GM19455 (cell line): ENCODE data around the gene KCTD21.

Source experiments
- ATAC-seq: cut with Tn5 transposase; IDR thresholded peaks from one replicate; pipeline ENCODE4 v1.9.1; 2021; ENCODE audit not compliant: unreplicated experiment

The KCTD21 gene

GRCh38 chr11:78202733-78203167 is 14.3 kb upstream of the KCTD21 start:
- ATAC-seq = no peak

DNA sequence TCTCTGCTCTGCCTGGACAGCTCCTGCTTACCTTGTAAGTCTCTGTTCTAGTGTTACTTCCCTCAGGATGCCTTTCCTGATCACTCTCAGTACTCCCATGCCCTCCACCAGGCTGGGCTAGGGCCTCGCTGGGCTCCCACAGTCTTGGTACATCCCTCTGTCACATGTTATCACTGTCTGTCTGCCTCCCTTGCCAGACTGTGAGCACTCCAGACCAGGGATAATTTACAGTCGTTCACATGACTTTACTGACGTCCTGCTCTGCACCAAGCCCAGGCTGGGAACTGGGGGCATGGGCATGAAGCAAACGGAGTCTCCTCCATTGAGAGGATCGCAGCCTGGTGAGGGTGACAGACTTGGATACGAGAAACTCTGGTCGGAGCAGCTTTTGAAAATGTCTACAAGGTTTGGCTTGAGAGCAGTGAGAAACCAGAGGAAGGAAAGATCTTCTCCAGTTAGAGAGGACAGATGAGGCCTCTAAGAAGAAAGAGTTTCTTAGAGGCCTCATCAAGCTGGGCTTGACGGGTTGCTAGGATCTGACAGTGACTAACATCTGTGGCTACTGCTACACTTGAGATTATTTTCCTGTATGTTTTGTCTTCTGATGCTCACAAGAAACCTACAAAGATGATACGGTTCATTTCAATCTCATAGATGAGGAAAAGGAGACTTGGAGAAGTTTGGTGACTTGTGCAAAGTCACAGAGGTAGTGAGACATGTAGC is 12.8 kb upstream of the KCTD21 start:
- ATAC-seq = no peak

GRCh38 chr11:78200553-78200952 is 12.1 kb upstream of the KCTD21 start:
- no peak for ATAC-seq

- ATAC-seq = no peak
Measured at GRCh38 chr11:78200061-78200460, 11.6 kb upstream of the KCTD21 start.

DNA sequence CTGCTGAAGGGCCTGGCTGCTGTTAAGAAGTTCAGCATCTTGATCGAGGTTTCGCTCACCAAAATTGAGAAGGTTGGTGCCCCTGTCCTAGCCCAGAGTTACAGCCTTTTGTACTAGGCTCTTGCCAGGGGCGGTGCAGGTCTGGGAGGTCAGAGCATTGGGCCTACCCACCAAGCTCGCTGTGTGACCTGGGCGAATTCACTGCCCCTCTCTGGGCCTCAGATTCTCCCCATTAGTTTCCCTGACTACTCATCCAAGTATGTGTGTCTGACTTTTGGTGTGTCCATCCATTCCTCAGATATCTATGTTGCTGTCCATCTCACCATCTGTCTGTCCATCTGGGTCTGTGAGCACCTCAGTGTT is 11.2 kb upstream of the KCTD21 start:
- ATAC-seq = no peak

DNA sequence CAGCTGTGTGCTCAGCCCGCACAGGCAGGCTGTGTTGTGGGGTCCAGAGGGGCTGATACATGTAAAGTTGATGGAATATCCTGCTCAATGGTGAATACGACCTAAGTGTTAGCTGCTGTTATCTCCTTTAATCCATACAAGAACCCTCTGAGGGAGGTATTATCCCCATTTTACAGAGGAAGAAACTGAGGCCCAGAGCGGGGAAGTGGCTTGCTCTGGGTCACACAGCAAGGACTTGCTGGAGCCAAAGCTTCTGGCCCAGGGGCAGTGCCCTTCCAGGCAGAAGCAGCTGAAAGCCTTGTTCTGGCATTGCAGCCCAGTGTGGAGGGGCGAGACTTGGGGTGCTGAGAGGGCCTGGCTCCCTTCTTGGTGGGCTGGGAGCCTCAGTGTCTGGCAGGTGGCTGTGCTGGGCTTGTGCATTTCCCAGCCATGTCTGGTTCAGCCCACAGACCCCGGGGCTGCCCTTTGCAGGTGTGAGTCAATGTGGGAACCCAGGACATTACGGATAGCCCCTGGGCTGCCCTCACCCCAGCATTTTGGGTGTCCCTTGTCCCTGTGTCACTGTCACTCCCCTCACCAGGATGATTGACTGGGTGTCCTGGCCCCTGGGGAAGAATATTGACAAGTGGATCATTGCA is 10.7 kb upstream of the KCTD21 start:
- no peak for ATAC-seq

- ATAC-seq = no peak
Measured at GRCh38 chr11:78197816-78198215, 9.4 kb upstream of the KCTD21 start.

DNA sequence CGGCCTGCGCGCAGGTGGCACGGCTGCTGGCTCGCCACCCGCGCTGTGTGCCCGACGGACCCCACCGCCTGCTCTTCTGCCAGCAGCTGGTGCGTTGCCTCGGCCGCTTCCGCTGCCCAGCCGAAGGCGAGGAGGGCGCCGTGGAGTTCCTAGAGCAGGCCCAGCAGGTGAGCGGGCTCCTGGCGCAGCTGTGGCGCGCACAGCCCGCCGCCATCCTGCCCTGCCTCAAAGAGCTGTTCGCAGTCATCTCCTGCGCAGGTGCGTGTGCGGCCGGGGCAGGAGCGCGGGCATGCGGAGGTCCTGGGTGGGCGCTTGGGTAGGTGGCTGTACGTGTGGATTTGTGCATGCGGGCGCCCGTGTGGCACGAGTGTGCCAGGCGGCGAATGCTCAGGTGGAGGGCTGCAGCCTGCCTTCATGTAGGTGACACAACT is 8.2 kb upstream of the KCTD21 start:
- no peak for ATAC-seq

DNA sequence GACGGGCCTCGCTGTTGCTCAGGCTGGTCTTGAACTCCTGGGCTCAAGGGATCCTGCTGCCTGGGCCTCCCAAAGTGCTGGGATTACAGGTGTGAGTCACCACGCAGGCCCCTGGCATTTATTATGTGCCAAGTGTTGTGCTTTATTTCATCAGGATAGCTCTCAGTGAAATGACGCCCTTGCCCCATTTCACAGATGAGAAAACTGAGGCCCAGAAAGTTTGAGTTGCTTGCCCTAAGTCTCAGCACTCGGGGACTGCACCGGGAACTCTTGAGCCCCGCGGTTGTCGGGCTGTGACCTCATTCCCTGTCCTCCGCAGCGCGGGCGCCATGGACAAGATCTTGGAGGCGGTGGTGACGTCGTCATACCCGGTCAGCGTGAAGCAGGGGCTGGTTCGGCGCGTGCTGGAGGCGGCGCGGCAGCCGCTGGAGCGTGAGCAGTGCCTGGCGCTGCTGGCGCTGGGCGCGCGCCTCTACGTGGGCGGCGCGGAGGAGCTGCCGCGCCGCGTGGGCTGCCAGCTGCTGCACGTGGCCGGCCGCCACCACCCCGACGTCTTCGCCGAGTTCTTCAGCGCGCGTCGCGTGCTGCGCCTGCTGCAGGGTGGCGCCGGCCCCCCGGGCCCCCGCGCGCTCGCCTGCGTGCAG is 7.6 kb upstream of the KCTD21 start:
- no peak for ATAC-seq

DNA sequence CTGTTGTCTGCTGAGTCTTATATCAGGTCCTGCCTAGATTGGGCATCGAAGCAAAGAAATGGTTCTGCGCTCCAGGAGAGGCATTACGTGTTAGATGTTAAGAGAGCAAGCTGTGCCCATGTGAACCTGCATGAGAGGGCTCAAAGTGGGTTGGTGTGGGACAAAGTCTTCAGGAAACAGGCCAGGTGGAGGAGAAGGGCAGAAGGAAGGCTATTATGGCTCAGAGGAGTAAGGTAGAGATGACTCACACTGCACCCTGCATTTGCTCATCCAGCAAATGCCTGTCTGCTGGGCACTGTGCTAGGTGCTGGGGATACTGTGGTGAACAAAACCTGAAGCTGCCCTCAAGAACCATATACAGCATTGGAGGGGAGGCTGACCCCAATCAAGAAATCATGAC is 6.1 kb upstream of the KCTD21 start:
- ATAC-seq = no peak

DNA sequence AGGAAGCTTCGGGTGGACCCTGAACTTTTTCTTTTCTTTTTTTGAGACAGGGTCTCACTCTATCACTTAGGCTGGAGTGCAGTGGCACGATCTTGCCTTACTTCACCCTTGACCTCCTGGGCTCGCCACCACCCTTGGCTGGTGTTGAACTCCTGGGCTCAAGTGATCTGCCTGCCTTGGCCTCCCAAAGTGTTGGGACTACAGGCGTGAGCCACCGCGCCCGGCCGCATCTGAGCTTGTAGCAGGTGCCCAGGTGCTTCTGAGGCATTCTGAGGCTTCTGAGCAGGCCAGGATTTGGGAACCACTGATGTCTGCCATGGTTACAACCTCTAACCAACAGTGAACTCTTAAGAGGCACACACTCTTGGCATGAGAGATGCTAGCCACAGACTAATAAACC is 5.4 kb upstream of the KCTD21 start:
- no peak for ATAC-seq

GRCh38 chr11:78192911-78193351 is 4.5 kb upstream of the KCTD21 start:
- ATAC-seq = no peak

GRCh38 chr11:78192223-78192719 is 3.8 kb upstream of the KCTD21 start:
- ATAC-seq = no peak

- ATAC-seq = no peak
Measured at GRCh38 chr11:78190871-78191538, 2.6 kb upstream of the KCTD21 start.

DNA sequence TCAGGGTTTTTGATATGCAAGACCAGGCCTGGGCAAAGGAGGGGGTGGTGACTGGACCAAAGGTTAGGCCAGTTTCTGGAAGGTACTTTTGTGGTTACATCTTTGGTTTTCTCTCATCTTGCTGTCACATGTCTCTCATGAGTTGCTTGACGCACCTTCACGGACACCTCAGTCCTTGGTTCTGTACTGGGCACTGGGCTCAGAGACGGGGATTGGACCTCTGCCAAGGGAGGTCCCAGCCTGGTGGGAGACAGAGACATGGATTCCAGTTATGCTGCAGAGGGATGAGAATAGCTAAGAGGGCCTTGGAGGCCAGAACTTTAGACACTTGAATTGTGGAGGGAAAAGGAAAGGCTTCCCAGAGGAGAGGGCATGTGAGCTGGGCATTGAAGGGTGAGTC is 1.9 kb upstream of the KCTD21 start:
- ATAC-seq = no peak

DNA sequence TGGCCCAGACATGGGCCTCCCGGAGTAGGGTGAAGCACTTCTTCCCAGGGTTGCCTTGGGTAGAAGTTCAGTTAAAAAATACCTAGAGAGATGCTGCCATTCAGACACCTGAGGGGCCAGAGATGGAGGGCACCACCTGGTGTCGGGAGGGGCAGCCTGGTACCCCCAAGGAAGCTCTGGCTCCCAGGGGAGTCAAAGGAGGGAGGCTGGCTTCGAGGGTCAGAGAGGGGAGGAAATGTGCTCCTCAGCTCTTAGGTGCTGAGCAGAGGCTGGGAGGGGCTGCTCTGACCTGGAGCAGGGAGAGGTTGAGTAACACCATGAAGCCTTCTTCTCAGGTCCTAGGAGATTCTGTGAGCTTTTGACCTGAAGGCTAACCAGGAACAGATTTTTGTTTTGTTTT is 1.4 kb upstream of the KCTD21 start:
- ATAC-seq = no peak

DNA sequence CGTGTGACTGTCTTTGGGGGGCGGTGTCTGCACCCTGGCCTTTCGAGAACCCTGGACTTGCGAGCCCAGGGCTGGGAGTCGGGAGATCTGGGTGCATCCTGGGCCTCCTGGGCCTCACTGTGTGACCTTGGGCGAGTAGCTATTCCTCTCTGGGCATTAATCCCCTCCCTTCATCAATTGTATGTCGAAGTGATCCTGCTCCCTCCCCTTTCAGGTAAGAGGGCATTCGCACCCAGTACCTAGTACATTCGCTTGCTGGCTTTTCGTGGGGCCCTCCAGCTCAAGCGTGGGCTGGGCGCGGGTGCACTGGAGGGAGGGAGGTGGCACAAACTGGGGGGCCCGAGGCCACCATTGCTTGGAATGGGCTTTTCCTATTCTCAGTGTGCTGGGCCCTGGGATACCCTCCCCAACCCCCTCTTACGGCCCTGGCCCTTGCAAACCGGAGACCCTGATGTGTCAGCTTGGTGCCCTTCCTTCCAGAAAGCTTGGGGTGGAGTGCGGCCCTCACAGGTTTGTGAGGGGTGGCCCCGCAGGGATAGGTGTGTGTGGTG is 823 bp upstream of the KCTD21 start:
- no peak for ATAC-seq

DNA sequence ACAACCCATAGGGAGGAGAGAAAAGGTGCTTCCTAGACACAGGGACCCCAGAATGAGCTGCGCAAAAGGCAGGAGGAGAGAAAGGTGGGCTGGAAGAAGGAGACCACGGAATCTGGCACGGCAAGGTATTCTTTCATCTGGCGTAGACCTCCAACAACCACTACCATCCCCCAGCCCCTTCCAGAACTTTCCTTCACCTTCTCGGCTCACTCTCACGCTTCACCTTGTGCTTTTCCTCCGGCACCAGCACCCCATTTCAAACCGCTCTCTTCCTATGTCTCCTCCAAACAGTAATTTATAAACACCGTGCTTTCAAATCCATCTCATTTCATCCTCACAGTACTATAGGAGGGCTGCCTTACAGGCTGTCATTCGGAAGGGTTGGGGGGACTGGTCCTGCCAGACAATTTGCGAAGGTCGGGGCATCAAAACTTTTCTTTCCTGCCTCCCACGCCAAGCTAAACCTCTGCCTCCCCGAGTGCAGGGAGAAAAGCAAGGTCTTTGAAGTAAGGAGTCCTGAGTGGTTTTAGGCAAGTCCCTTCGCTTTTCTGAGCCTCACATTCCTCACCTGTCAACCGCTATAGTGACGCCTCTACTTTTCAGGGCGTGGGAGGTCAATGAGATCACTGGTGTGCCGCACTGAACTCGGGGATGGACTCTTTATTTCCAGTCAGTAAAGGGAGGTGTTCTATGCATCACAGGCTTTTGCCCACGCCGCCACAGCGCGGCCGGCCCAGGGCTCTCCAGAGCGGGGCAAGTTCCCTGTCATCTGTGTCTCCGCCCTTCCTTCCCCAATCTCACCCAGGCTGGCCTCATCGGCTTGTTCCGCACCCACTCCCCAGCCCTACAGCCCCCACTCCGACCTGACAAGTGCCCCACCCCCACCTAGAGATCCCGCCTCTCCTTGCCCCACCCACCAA is 800 bp downstream of the KCTD21 start:
- ATAC-seq = peak; percentile 15

- ATAC-seq = no peak
Measured at GRCh38 chr11:78181185-78181584, 7.2 kb downstream of the KCTD21 start.

DNA sequence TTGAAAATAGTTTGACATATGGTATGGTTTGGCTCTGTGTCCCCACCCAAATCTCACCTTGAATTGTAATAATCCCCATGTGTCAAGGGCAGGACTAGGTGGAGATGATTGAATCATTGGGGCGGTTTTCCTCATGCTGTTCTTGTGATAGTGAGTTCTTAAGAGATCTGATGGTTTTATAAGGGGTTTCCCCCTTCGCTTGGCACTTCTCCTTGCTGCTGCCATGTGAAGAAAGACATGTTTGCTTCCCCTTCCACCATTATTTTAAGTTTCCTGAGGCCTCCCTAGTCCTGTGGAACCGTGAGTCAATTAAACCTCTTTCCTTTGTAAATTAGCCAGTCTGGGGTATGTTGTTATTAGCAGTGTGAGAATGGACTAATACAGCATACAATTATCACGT is 7.7 kb downstream of the KCTD21 start:
- no peak for ATAC-seq
